Sigmoid colon (tissue), 4 donors: ENCODE measurements around the gene FLVCR1.

ENCODE experiments used
- EP300 ChIP-seq, 4 donors: sonication (generic); formaldehyde crosslinking; IDR thresholded peaks; one replicate each; pipeline ENCODE4 v1.6.1; 2017; ENCODE audit warnings: antibody characterized with exemption in 4 of 4
- POLR2A ChIP-seq, 2 donors: fragments of 450-650 bp; IDR thresholded peaks; one replicate each; pipeline ENCODE4 v1.6.1; 2016; ENCODE audit warnings: antibody characterized with exemption in 2 of 2, mild to moderate bottlenecking in 2 of 2, moderate library complexity in 2 of 2
- POLR2AphosphoS5 ChIP-seq, 4 donors: sonication (generic); formaldehyde crosslinking; IDR thresholded peaks; one replicate each; pipeline ENCODE4 v1.6.1; 2017; ENCODE audit warnings: antibody characterized with exemption in 4 of 4
- TF ChIP-seq, protein P1 (sequence below), 4 experiments: fragments of 450-650 bp in 3 of 4; fragments of 200-600 bp in 1 of 4; IDR thresholded peaks; one replicate each; pipeline ENCODE4 v1.5.1; 2016 to 2019; ENCODE audit warnings: antibody characterized with exemption in 4 of 4, mild to moderate bottlenecking in 3 of 4, moderate library complexity in 2 of 4

DNA sequence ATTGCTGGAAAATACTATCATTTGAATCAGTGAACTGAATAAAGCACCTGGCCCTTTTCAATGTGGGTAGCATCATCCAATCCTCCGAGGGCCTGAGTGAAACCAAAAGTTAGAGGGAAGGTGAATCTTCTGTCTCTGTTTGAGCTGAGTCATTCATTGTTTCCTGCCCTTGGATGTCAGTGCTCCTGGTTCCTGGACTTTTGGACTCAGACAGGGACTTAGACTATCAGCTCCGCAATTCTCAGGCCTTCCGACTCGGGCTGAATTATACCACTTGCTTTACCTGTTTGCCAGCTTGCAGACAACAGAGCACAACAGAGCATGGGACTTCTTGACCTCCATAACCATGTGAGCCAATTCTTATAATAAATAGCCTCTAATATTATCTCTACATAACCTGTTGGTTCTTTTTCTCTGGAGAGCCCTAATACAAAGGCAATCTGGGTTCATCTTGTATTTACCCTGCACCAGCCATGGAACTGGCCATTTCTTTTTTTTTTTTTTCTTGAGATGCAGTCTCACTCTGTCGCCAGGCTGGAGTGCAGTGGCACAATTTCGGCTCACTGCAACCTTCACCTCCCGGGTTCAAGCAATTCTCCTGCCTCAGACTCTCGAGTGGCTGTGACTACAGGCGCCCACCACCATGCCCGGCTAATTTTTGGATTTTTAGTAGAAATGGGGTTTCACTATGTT lies 73.1 kb downstream of the FLVCR1 start:
- TF ChIP-seq EP300 (IDR thresholded peaks at IDR 0.05) (no peak), POLR2AphosphoS5 (IDR thresholded peaks at IDR 0.05) (no peak), POLR2A (IDR thresholded peaks at IDR 0.05) (no peak)
- TF ChIP-seq, protein P1, sequence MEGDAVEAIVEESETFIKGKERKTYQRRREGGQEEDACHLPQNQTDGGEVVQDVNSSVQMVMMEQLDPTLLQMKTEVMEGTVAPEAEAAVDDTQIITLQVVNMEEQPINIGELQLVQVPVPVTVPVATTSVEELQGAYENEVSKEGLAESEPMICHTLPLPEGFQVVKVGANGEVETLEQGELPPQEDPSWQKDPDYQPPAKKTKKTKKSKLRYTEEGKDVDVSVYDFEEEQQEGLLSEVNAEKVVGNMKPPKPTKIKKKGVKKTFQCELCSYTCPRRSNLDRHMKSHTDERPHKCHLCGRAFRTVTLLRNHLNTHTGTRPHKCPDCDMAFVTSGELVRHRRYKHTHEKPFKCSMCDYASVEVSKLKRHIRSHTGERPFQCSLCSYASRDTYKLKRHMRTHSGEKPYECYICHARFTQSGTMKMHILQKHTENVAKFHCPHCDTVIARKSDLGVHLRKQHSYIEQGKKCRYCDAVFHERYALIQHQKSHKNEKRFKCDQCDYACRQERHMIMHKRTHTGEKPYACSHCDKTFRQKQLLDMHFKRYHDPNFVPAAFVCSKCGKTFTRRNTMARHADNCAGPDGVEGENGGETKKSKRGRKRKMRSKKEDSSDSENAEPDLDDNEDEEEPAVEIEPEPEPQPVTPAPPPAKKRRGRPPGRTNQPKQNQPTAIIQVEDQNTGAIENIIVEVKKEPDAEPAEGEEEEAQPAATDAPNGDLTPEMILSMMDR (IDR thresholded peaks at IDR 0.05), result no peak
